Measurements from ENCODE around the gene PAIP1. TPM values are rescaled to one million over a fixed set of nuclear protein-coding genes. Genes with fewer than 3 reads are reported as not detected.

PAIP1 gene, protein sequence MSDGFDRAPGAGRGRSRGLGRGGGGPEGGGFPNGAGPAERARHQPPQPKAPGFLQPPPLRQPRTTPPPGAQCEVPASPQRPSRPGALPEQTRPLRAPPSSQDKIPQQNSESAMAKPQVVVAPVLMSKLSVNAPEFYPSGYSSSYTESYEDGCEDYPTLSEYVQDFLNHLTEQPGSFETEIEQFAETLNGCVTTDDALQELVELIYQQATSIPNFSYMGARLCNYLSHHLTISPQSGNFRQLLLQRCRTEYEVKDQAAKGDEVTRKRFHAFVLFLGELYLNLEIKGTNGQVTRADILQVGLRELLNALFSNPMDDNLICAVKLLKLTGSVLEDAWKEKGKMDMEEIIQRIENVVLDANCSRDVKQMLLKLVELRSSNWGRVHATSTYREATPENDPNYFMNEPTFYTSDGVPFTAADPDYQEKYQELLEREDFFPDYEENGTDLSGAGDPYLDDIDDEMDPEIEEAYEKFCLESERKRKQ
- total RNA-seq (10 to 100 TPM; 63.5 to 65.8 TPM), polyA plus RNA-seq (10 to 100 TPM; 58.6 to 62.8 TPM)
- long read RNA-seq, donor 1, transcript PAIP1-201 (11 exons, 2,782 nt): minor isoform, 37 of 163 reads
- long read RNA-seq, donor 1, transcript PAIP1-203 (11 exons, 1,734 nt): major isoform, 114 of 163 reads
- long read RNA-seq, donor 1, partial matches to known transcripts: 3 of 163 reads
- long read RNA-seq, donor 1, other reads (novel, unspliced or antisense): 8 of 163 reads
- long read RNA-seq, donor 2, transcript PAIP1-203 (11 exons, 1,734 nt): minor isoform, 25 of 87 reads
- long read RNA-seq, donor 2, transcript PAIP1-201 (11 exons, 2,782 nt): major isoform, 56 of 87 reads
- long read RNA-seq, donor 2, partial matches to known transcripts: 1 of 87 reads
- long read RNA-seq, donor 2, other reads (novel, unspliced or antisense): 5 of 87 reads

DNA sequence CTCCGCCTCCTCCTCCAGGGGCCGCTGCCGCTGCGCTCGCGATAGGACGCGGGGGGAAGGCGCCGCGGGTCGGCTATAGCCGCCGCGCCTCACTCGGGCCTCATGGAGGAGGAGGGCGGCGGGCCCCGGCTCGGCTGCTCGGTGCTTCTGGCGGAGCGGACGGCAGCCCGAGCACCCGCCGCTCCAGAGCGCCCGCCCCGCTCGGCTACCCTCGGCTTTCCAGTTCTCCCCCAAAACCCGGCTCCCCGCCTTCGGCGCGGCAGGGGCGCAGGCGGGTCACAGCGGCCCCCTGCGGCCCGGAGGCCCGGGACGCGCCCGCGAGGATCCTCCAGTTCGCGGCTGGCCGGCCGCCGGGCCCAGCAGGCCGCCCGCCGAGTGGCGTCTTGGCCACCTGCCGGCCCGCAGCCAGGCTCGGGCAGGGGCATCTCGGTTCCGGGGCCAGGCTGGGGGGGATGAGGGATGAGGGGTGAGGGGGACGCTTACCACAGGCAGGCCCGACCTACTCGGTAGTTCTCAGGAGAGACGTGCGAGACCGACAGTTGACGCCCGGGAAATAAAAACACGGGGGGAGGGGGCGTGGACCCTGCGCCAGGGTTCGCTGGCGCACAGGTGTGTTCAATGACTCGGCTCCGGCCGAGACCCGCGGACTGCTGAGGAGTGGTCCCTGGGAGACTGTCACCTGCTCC is at the start of gene PAIP1:
Gene PAIP1, minus strand, starts transcription at position 221 of the 686 bp plus-strand sequence. CDS start 231 bp downstream, outside the sequence.
- 0 to 1% methylated on average over 57 to 79 of the region's 79 CpGs for WGBS, 2 donors

DNA sequence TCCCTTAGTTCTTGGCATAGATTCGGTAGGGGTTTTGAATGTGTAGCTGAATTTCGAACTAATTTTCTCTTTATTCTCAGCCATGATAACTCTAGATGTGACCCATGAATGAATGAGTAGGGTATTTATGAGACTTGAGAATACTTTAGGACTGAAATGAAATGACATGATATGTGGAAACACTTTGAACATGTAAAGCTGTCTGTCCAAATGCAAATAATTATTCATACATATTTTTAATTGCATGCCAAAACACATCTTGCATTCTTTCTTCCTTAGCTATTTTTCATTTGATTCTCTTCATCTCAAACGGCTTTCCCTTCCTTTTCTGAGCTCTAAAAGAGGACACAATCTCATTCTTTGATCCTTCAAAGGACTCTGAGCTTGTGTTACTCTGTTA is 49.5 kb upstream of the PAIP1 start:
- no peak overlapping the region for H3K27ac ChIP-seq (ENCODE audit: low read depth in 1 of 2, low read length in 2 of 2)
- no peak overlapping the region for H3K4me3 ChIP-seq (ENCODE audit: low read length in 2 of 2)
- peaks cover 2 to 5% of the 10 kb centered on the region in 2 donors for H3K4me1 ChIP-seq (ENCODE audit: control insufficient read depth in 1 of 2, insufficient read depth in 2 of 2, low read length in 2 of 2)
- DNase-seq (no peak), ATAC-seq (ENCODE audit: low FRiP score) (no peak)
- peaks cover 0 to 2% of the 10 kb centered on the region in 2 donors for H3K36me3 ChIP-seq (ENCODE audit: control insufficient read depth in 1 of 2, insufficient read depth in 2 of 2, low read length in 1 of 2)
- 62 to 67% methylated on average over 3 of the region's 3 CpGs for WGBS, 2 donors
- no peaks in the 10 kb centered on the region for H3K9me3 ChIP-seq (ENCODE audit: control insufficient read depth, low read length)
- intact Hi-C loops (cut with DNase I): no loop called here
- H3K27me3 ChIP-seq (ENCODE audit: control insufficient read depth in 1 of 2, insufficient read depth in 2 of 2, low read length in 1 of 2): no peaks in the 10 kb centered on the region

More for the DNA sequence above, at the start of gene PAIP1:
- H3K9me3 ChIP-seq (ENCODE audit: control insufficient read depth, low read length): no peaks in the 10 kb centered on the region
- peaks cover 0 to 8% of the 10 kb centered on the region in 2 donors for H3K4me1 ChIP-seq (ENCODE audit: control insufficient read depth in 1 of 2, insufficient read depth in 2 of 2, low read length in 2 of 2)
- DNase-seq (peak; percentile 89 to 95), ATAC-seq (ENCODE audit: low FRiP score) (peak; percentile 96)
- intact Hi-C loops (cut with DNase I): loop anchor here (2.0 to 5.0 kb wide), 3 partner anchors 40 to 72 kb away; partner anchors contain the start of genes NNT (in 2 of the 2) and C5orf34 (in 1 of the 2)
- peak within 1 kb of the TSS; percentile 73 to 100 for H3K4me3 ChIP-seq (ENCODE audit: low read length in 2 of 2)
- peak within 1 kb of the TSS; percentile 51 to 99 for H3K27ac ChIP-seq (ENCODE audit: low read depth in 1 of 2, low read length in 2 of 2)
- no peaks in the 10 kb centered on the region for H3K27me3 ChIP-seq (ENCODE audit: control insufficient read depth in 1 of 2, insufficient read depth in 2 of 2, low read length in 1 of 2)
- no peaks in the 10 kb centered on the region for H3K36me3 ChIP-seq (ENCODE audit: control insufficient read depth in 1 of 2, insufficient read depth in 2 of 2, low read length in 1 of 2)

DNA sequence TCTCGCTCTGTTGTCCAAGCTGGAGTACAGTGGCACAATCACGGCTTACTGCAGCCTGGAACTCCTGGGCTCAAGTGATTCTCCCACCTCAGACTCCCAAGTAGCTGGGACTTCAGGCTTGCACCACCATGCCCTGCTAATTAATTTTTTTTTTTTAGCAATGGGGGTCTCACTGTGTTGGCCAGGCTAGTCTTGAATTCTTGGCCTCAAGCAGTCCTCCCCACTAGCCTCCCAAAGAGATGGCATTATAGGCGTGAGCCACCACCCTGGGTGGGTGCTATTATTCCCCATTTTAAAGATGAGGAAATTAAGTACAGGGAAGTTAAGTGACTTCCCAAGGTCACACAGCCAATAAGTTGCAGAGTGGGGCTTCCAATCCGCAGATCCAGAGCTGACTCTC is 47.8 kb upstream of the PAIP1 start:
- intact Hi-C loops (cut with DNase I): loop anchor here in 1 of 2 donors (5.0 kb wide), 1 partner anchor 292 kb away; the partner anchor contains the start of gene HMGCS1
- Histone ChIP-seq H3K27ac (ENCODE audit: low read depth in 1 of 2, low read length in 2 of 2) (no peak overlapping the region), H3K36me3 (ENCODE audit: control insufficient read depth in 1 of 2, insufficient read depth in 2 of 2, low read length in 1 of 2) (no peaks in the 10 kb centered on the region), H3K4me3 (ENCODE audit: low read length in 2 of 2) (no peak overlapping the region), H3K27me3 (ENCODE audit: control insufficient read depth in 1 of 2, insufficient read depth in 2 of 2, low read length in 1 of 2) (no peaks in the 10 kb centered on the region), H3K4me1 (ENCODE audit: control insufficient read depth in 1 of 2, insufficient read depth in 2 of 2, low read length in 2 of 2) (peaks cover under 1 to 5% of the 10 kb centered on the region in 2 donors), H3K9me3 (ENCODE audit: control insufficient read depth, low read length) (no peaks in the 10 kb centered on the region)
- WGBS, 2 donors: 90 to 94% methylated on average over 4 of the region's 4 CpGs
- DNase-seq: no peak
- no peak for ATAC-seq (ENCODE audit: low FRiP score)

DNA sequence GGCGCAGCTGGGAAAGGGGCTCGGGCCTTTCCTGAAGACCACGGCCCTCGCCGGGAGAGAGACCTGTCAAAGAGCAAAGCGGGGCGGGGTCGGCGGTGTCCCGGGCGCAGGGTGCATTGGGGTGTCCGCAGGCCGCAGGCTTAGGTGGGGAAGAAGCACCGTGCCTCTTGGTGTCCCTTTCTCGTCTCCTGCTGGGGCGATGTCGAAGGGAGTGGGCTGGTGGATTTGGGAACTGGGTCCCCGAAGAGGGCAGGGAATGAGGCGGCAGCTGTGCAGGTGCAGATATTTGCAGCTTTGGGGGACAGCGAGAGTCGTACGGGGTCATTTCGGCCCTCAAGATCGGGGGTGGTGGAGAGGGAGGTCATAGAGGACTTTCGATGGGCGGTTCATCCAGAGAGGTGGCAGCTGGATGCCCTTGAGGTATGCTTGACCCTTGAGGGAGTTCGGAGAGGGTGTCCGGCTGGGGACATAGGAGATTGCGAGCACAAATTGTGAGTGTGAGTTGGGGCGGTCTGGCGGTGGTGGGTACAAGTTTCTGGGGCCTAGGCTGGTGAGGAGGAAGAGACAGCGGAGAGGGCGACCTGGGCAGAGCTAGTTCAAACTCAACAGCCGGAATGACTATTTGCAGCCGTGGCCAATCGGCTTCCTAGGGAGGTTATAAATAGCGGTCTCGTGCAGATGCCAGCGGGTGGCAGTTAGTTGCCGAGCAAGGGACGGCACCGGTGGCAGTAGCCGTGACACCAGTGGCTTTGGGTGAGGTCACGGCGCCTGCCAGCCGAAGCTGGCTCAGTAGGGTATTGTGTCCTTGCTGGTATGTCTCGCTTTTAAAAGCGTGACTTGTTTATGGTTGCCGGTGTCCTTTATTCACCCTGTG is 46.7 kb upstream of the PAIP1 start:
- Histone ChIP-seq H3K27ac (ENCODE audit: low read depth in 1 of 2, low read length in 2 of 2) (peak overlapping the region; percentile 19 to 60), H3K27me3 (ENCODE audit: control insufficient read depth in 1 of 2, insufficient read depth in 2 of 2, low read length in 1 of 2) (no peaks in the 10 kb centered on the region), H3K9me3 (ENCODE audit: control insufficient read depth, low read length) (no peaks in the 10 kb centered on the region), H3K4me1 (ENCODE audit: control insufficient read depth in 1 of 2, insufficient read depth in 2 of 2, low read length in 2 of 2) (peaks cover 0 to 5% of the 10 kb centered on the region in 2 donors), H3K4me3 (ENCODE audit: low read length in 2 of 2) (peak overlapping the region; percentile 51 to 66), H3K36me3 (ENCODE audit: control insufficient read depth in 1 of 2, insufficient read depth in 2 of 2, low read length in 1 of 2) (no peaks in the 10 kb centered on the region)
- DNase-seq: peak; percentile 80 to 89
- ATAC-seq (ENCODE audit: low FRiP score): peak; percentile 81
- 0 to 1% methylated on average over 49 of the region's 49 CpGs for WGBS, 2 donors
- intact Hi-C loops (cut with DNase I): loop anchor here (2.0 to 5.0 kb wide), 2 partner anchors 47 to 291 kb away; partner anchors contain the start of genes PAIP1 (in 2 of the 2) and HMGCS1 (in 1 of the 2)

DNA sequence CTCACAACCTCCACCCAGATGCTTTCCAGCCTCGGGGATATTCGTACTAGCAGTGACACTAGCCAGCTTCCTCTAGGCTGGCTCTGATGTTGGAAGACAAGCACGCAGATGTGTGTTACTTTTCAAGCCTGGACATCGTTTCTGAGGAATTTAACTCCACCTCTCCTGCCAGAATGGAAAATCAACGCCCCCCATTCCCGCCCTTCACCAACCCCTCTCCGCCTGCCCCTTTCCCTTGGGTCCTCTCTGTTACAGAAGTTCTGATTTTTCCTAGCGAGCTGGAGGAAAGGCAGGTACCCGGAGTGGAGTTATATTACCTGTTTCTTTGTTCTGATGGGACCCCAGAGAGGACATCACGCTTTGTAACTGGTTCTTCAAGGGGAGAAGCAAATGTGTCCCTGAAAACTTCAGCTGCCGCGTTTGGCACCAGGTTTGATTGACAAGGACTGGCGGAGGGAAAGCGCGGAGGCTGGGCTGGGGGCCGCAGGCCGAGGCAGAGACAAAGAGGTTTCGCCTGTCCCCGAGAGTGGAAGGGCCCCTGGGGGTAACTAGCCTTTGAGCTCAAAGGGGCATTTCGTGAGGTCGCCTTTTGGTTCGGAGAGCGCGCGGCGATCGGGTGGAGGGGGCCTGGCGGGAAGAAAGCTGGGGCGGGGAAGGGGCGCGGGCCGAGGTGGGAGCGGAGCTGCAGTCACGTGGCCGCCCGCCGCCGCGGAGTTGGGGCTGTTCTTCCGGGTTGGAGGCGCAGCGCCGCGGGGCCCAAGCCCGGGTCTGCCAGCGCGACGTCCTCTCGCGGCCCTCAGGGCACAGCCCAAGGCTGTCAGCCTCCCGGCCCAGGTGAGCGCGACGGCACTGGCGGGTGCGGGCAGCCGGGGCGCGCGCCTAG is 45.8 kb upstream of the PAIP1 start, which contains the start of gene NNT:
Gene NNT, plus strand, starts transcription at position 720 of the 883 bp plus-strand sequence. CDS start 6,016 bp downstream, outside the sequence.
- Histone ChIP-seq H3K36me3 (ENCODE audit: control insufficient read depth in 1 of 2, insufficient read depth in 2 of 2, low read length in 1 of 2) (no peaks in the 10 kb centered on the region), H3K4me3 (ENCODE audit: low read length in 2 of 2) (peak within 1 kb of the TSS; percentile 51 to 66), H3K27ac (ENCODE audit: low read depth in 1 of 2, low read length in 2 of 2) (peak within 1 kb of the TSS; percentile 22 to 60), H3K4me1 (ENCODE audit: control insufficient read depth in 1 of 2, insufficient read depth in 2 of 2, low read length in 2 of 2) (peaks cover 0 to 5% of the 10 kb centered on the region in 2 donors), H3K27me3 (ENCODE audit: control insufficient read depth in 1 of 2, insufficient read depth in 2 of 2, low read length in 1 of 2) (no peaks in the 10 kb centered on the region), H3K9me3 (ENCODE audit: control insufficient read depth, low read length) (no peaks in the 10 kb centered on the region)
- 0 to 1% methylated on average over 59 to 60 of the region's 60 CpGs for WGBS, 2 donors
- intact Hi-C loops (cut with DNase I): loop anchor here (2.0 to 5.0 kb wide), 2 partner anchors 46 to 290 kb away; partner anchors contain the start of genes PAIP1 (in 2 of the 2) and HMGCS1 (in 1 of the 2)
- ATAC-seq (ENCODE audit: low FRiP score) (peak; percentile 94), DNase-seq (peak; percentile 87 to 94)

DNA sequence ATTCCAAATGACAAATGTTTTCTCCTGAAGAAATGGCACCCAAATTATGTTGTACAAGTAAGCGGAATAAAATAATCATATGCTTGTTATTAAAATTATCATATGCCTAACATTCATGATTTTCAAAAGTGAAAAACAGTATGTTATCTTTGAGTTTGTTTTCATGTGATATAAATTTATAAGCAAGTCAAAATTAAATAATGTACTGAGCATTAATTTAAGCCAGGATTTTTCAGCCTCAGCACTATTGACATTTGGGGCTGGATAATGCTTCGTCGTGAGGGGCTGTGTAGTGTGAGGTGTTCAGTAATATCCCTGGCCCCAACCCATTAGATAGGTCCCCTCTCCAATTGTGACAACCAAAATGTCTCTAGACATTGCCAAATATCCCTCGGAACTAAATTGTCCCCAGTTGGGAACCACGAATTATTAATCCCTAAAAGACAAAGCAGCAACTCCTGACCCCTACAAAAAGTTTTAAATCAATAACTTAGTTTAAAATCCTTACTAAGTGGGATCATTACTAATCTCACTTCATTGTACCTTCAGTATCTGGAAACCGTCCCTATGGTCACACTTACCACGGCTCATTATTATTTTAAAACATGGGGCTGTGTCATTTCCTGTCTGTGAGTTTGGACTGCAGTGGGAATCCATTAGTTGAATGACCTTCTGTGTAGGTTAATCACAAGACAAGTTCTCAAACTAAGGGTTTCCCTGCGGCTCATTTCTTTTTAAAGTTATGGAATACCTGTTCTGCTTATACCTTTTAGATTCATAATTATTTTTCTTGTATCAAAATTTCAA is 44.8 kb upstream of the PAIP1 start:
- H3K27me3 ChIP-seq (ENCODE audit: control insufficient read depth in 1 of 2, insufficient read depth in 2 of 2, low read length in 1 of 2): no peaks in the 10 kb centered on the region
- peaks cover 0 to 5% of the 10 kb centered on the region in 2 donors for H3K4me1 ChIP-seq (ENCODE audit: control insufficient read depth in 1 of 2, insufficient read depth in 2 of 2, low read length in 2 of 2)
- intact Hi-C loops (cut with DNase I): loop anchor here (2.0 to 5.0 kb wide), 2 partner anchors 45 to 289 kb away; partner anchors contain the start of genes PAIP1 (in 2 of the 2) and HMGCS1 (in 1 of the 2)
- peak overlapping the region; percentile 51 to 66 for H3K4me3 ChIP-seq (ENCODE audit: low read length in 2 of 2)
- no peaks in the 10 kb centered on the region for H3K9me3 ChIP-seq (ENCODE audit: control insufficient read depth, low read length)
- WGBS, 2 donors: 44 to 47% methylated on average over 8 of the region's 8 CpGs
- DNase-seq (no peak), ATAC-seq (ENCODE audit: low FRiP score) (no peak)
- H3K36me3 ChIP-seq (ENCODE audit: control insufficient read depth in 1 of 2, insufficient read depth in 2 of 2, low read length in 1 of 2): no peaks in the 10 kb centered on the region
- peak overlapping the region in 1 of 2 donors; percentile 66 for H3K27ac ChIP-seq (ENCODE audit: low read depth in 1 of 2, low read length in 2 of 2)
